ENCODE measurements around the gene CCDC102A. TPM values are rescaled to one million over a fixed set of nuclear protein-coding genes. Genes with fewer than 3 reads are reported as not detected.

Gene CCDC102A
- total RNA-seq, 1 donor, result 1.9 TPM

GRCh38 chr16:57464523-57464922 lies 71.8 kb downstream of the CCDC102A start:
- Histone ChIP-seq H3K27me3 (ENCODE audit: insufficient read depth, low read length) (no peaks in the 10 kb centered on the region), H3K4me1 (ENCODE audit: insufficient read depth, low read length) (peaks cover 20% of the 10 kb centered on the region), H3K9me3 (ENCODE audit: low read depth, low read length) (no peaks in the 10 kb centered on the region), H3K4me3 (ENCODE audit: low read length) (no peak overlapping the region)

- Histone ChIP-seq H3K4me1 (ENCODE audit: insufficient read depth, low read length) (peaks cover 20% of the 10 kb centered on the region), H3K9me3 (ENCODE audit: low read depth, low read length) (no peaks in the 10 kb centered on the region), H3K27me3 (ENCODE audit: insufficient read depth, low read length) (no peaks in the 10 kb centered on the region), H3K4me3 (ENCODE audit: low read length) (peak overlapping the region; percentile 66)
These were observed 73.4 kb downstream of the CCDC102A start for GRCh38 chr16:57462978-57463362.

- Histone ChIP-seq H3K4me1 (ENCODE audit: insufficient read depth, low read length) (peaks cover 20% of the 10 kb centered on the region), H3K4me3 (ENCODE audit: low read length) (peak within 1 kb of the TSS; percentile 66), H3K9me3 (ENCODE audit: low read depth, low read length) (no peaks in the 10 kb centered on the region), H3K27me3 (ENCODE audit: insufficient read depth, low read length) (no peaks in the 10 kb centered on the region)
These were observed 74.0 kb downstream of the CCDC102A start, which contains the start of gene POLR2C for GRCh38 chr16:57462209-57462977. TSS of gene POLR2C (plus strand) at chr16:57462679. CDS start at chr16:57462725, 46 bp downstream.

Other genes with a start within 250 kb of the CCDC102A start
- not detected for gene CCL22, start 177.8 kb downstream of the CCDC102A start, total RNA-seq
- gene CX3CL1, start 164.1 kb downstream of the CCDC102A start, total RNA-seq, result not detected
- not detected for gene CCL17, start 131.8 kb downstream of the CCDC102A start, total RNA-seq
- 30.6 TPM for gene CIAPIN1, start 89.2 kb downstream of the CCDC102A start, total RNA-seq
- 5.6 TPM for gene COQ9, start 89.1 kb downstream of the CCDC102A start, total RNA-seq
- gene POLR2C, start 73.9 kb downstream of the CCDC102A start, total RNA-seq, result 103 TPM
- 0.94 TPM for gene DOK4, start 50.1 kb downstream of the CCDC102A start, total RNA-seq
- gene ADGRG5, start 6.1 kb upstream of the CCDC102A start, total RNA-seq, result 1.8 TPM
- gene ADGRG1, start 92.1 kb upstream of the CCDC102A start, total RNA-seq, result 12.2 TPM
- gene ADGRG3, start 131.7 kb upstream of the CCDC102A start, total RNA-seq, result 1.7 TPM
- 0.63 TPM for gene DRC7, start 158.2 kb upstream of the CCDC102A start, total RNA-seq
- gene KATNB1, start 199.2 kb upstream of the CCDC102A start, total RNA-seq, result 11.8 TPM

Measured in mononuclear cell (primary cell).